GM12878 (cell line): Measurements from ENCODE around the gene S100A6. TPM values are rescaled to one million over a fixed set of nuclear protein-coding genes. Genes with fewer than 3 reads are reported as not detected.

ENCODE experiments used
- ATAC-seq: fragments of 200-7000 bp; cut with Tn5 transposase; 3 replicates; pipeline ENCODE4 v1.9.1; 2020; ENCODE audit warnings: mild to moderate bottlenecking, moderate library complexity
- BruUV-seq: library from RNA; stranded (reverse); fragments of 400-500 nt; replicated peaks from 2 replicates; lab custom pipeline; 2021; lab: Mats Ljungman, UMichigan
- CTCF ChIA-PET: fragments of 300-600 bp; sonication (Branson Sonifier 250); formaldehyde crosslinking; extraction: SDS; loops from one replicate; lab custom pipeline; 2021; ENCODE audit warnings: inconsistent platforms; lab: Yijun Ruan, JAX
- POLR2A ChIA-PET: fragments of 350-600 bp; formaldehyde crosslinking; extraction: SDS; loops from one replicate; lab custom pipeline; 2021; ENCODE audit warnings: inconsistent platforms; lab: Charles Lee
- RAD21 ChIA-PET: fragments of 300-600 bp; sonication (Branson Sonifier 250); formaldehyde crosslinking; loops from one replicate; lab custom pipeline; 2023; ENCODE audit warnings: antibody characterized with exemption; ENCODE audit not compliant: unreplicated experiment; lab: Charles Lee
- SMC1A ChIA-PET: fragments of 300-600 bp; sonication (Branson Sonifier 250); formaldehyde crosslinking; loops from one replicate; lab custom pipeline; 2023; ENCODE audit not compliant: unreplicated experiment, uncharacterized antibody; lab: Charles Lee
- DNase-seq: peaks from one replicate; pipeline ENCODE4 v3.0.0-alpha.2; 2011; ENCODE audit warnings: low read depth, low spot score
- FAIRE-seq: peaks from 3 replicates; lab custom pipeline; 2011; peaks lifted over from hg19 to GRCh38; lab: Jason Lieb, UNC
- H2AFZ ChIP-seq: 2 replicates; pipeline ENCODE4 v1.6.0; 2011; ENCODE audit warnings: low read depth, low read length, control low read depth; ENCODE audit not compliant: control insufficient read depth
- H3K27ac ChIP-seq: 2 replicates; pipeline ENCODE4 v1.5.1; 2011; ENCODE audit warnings: control low read depth; ENCODE audit not compliant: control insufficient read depth, insufficient read depth
- H3K27me3 ChIP-seq, 2 experiments: replicated peaks in 1 of 2; 2 replicates each; pipeline versions ENCODE4 v1.6.0 to v1.6.1; 2011; ENCODE audit warnings: low read length in 1 of 2; ENCODE audit not compliant: control insufficient read depth in 2 of 2, insufficient read depth in 2 of 2
- H3K36me3 ChIP-seq, 2 experiments: 2 replicates each; pipeline ENCODE4 v1.5.1; 2011; ENCODE audit warnings: low read length in 1 of 2; ENCODE audit not compliant: control insufficient read depth in 2 of 2, insufficient read depth in 2 of 2
- H3K4me1 ChIP-seq: 2 replicates; pipeline ENCODE4 v1.6.1; 2011; ENCODE audit warnings: mild to moderate bottlenecking, low read length, moderate library complexity, mixed read lengths; ENCODE audit not compliant: control insufficient read depth, insufficient read depth
- H3K4me2 ChIP-seq: 2 replicates; pipeline ENCODE4 v1.6.0; 2011; ENCODE audit warnings: control low read depth; ENCODE audit not compliant: control insufficient read depth, insufficient read depth
- H3K4me3 ChIP-seq: fragments of 200-600 bp; sonication (generic); 2 replicates; pipeline ENCODE4 v1.5.1; 2016
- H3K79me2 ChIP-seq: 2 replicates; pipeline ENCODE4 v1.6.0; 2011; ENCODE audit warnings: low read length; ENCODE audit not compliant: control insufficient read depth, insufficient read depth
- H3K9ac ChIP-seq: 2 replicates; pipeline ENCODE4 v1.8.0; 2011; ENCODE audit warnings: low read length, control low read depth, mixed read lengths; ENCODE audit not compliant: control insufficient read depth, insufficient read depth
- H3K9me3 ChIP-seq: replicated peaks from 3 replicates; pipeline ENCODE4 v1.5.1; 2011; ENCODE audit warnings: mild to moderate bottlenecking, low read length; ENCODE audit not compliant: control insufficient read depth, insufficient read depth
- H4K20me1 ChIP-seq: 2 replicates; pipeline ENCODE4 v1.6.0; 2011; ENCODE audit not compliant: control insufficient read depth, insufficient read depth
- ATF3 ChIP-seq: IDR thresholded peaks from 2 replicates; pipeline ENCODE4 v1.6.1; 2011; ENCODE audit warnings: low read depth, mild to moderate bottlenecking, low read length, moderate library complexity, borderline replicate concordance; ENCODE audit errors: extremely low read depth
- FOXM1 ChIP-seq: IDR thresholded peaks from 2 replicates; pipeline ENCODE4 v1.6.1; 2012; ENCODE audit warnings: low read depth, mild to moderate bottlenecking, inconsistent platforms, low read length, moderate library complexity
- RAD51 ChIP-seq: fragments of 450-650 bp; IDR thresholded peaks from 2 replicates; pipeline ENCODE4 v1.6.1; 2016; ENCODE audit warnings: moderate library complexity, mild to moderate bottlenecking, inconsistent platforms
- WGBS: methylation state at CpG from one replicate; pipeline ENCODE4 v1.1.6; 2016; ENCODE audit warnings: low lambda C conversion rate; ENCODE audit not compliant: insufficient replicate concordance, insufficient coverage; ENCODE audit errors: missing lambda C conversion rate; 5-methylcytosine and 5-hydroxymethylcytosine counted together
- in situ Hi-C: fragments of 300-500 bp; cut with MboI; formaldehyde crosslinking; loops from 9 replicates; pipeline ENCODE4 v1.14.3; 2018; ENCODE audit warnings: mixed read lengths
- intact Hi-C: fragments of 100-400 bp; cut with micrococcal nuclease; formaldehyde crosslinking; loops from one replicate; pipeline ENCODE4 v1.14.2; 2022; ENCODE audit not compliant: unreplicated experiment
- polyA plus RNA-seq, 11 experiments: library from polyadenylated mRNA; depleted of rRNA in 4 of 11; unstranded in 6 of 11; stranded (reverse) in 5 of 11; fragments of >200 nt; fragmentation: Nextera tagmentation in 4 of 11; fragmentation: Illumina TruSeq in 1 of 11; extraction: Ambion mirVana in 4 of 11; extraction: Trizol in 1 of 11; gene quantifications; 1 replicate in 1 of 11; 2 replicates in 10 of 11; pipeline versions ENCODE4 v1.2.1 to v1.2.3, GENCODE V29; 2011 to 2016; ENCODE audit warnings: inconsistent platforms in 2 of 11, missing spikeins in 2 of 11, low read depth in 1 of 11
- total RNA-seq, 4 experiments: library from RNA; depleted of rRNA in 3 of 4; stranded (reverse); fragments of >200 nt in 3 of 4; fragmentation: Illumina TruSeq in 1 of 4; extraction: Trizol in 1 of 4; gene quantifications; 2 replicates each; pipeline versions ENCODE4 v1.2.1 to v1.2.3, GENCODE V29; 2013 to 2021
- TF ChIP-seq, protein P1 (sequence below): fragments of 450-650 bp; IDR thresholded peaks from 2 replicates; pipeline ENCODE4 v1.6.1; 2018; ENCODE audit warnings: mild to moderate bottlenecking, low read depth, moderate library complexity; ENCODE audit not compliant: partially characterized antibody

S100A6 gene
- total and polyA plus RNA-seq, 10 of the 15 experiments (the other 5 are each of a cell fraction or from before 2014, with no cell fraction given) = 7.2 to 121 (median 45.7) TPM

DNA sequence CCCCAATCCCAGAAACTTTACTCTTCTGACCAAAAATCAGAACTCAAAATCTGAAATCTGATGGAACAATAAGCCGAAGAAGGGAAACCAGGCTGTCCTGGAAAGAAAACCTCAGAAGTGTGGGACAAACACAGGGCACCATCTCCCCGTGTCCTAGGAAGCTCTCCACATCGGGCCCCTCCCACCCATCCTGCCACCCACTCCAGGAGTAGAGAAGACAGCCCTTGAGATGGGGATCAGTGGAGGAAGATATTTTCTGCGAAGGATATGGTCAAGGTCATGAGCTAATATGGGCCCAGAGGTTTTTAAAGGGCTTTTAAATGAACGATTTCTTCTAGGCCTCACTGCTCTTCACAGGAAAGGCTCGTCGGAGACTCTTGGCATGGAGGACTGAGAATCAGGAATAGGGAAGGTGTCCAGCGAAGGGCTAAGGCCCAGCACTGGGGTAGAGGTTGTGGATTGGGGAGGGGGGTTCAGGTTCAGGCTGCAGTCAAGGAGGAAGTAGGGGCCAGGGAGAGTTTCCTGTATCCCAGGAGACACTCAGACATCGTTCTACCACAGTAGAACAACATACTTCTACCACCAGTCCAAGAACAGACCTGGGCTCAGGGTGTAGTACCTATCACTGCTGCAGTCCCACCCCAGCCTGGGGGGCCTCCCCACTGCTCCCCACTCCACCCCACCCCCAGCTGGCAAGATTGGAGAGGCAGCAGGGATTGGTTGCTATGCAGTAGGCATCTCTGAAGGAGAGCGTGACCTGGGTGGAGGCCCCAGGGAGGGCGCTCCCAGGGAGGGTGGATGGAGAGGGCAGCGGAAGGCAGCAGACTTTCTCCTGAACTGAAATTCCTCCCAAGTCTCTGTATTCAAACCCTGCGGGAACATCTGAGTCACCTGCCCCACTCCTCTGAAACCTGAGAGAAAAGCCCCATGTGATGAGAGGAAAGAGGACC, 6.1 kb upstream of the S100A6 start:
- Histone ChIP-seq H3K4me2 (no peak overlapping the region), H3K79me2 (no peaks in the 10 kb centered on the region), H3K9me3 (no peaks in the 10 kb centered on the region), H2AFZ (no peak overlapping the region), H3K27me3 (no peaks in the 10 kb centered on the region), H3K27ac (no peak overlapping the region), H3K36me3 (no peaks in the 10 kb centered on the region), H3K9ac (no peak overlapping the region), H3K4me3 (no peak overlapping the region), H4K20me1 (no peaks in the 10 kb centered on the region), H3K4me1 (peaks cover 25% of the 10 kb centered on the region)
- ChIA-PET POLR2A (no interaction called here), CTCF (interaction anchor here (0.9 to 4.3 kb wide), 5 partner anchors 8 to 86 kb away, joined by 3 to 46 read pairs (median 3); partner anchors contain the start of genes S100A13 and S100A6), RAD21 (interaction anchor here (1.4 kb wide), 1 partner anchor 24 kb away, joined by 5 read pairs; no protein-coding TSS in a partner anchor), SMC1A (interaction anchor here (0.8 to 2.3 kb wide), 2 partner anchors 10 to 24 kb away, joined by 3 to 8 read pairs; no protein-coding TSS in a partner anchor)
- TF ChIP-seq ATF3 (no peak), FOXM1 (no peak), RAD51 (no peak)
- TF ChIP-seq, protein P1, sequence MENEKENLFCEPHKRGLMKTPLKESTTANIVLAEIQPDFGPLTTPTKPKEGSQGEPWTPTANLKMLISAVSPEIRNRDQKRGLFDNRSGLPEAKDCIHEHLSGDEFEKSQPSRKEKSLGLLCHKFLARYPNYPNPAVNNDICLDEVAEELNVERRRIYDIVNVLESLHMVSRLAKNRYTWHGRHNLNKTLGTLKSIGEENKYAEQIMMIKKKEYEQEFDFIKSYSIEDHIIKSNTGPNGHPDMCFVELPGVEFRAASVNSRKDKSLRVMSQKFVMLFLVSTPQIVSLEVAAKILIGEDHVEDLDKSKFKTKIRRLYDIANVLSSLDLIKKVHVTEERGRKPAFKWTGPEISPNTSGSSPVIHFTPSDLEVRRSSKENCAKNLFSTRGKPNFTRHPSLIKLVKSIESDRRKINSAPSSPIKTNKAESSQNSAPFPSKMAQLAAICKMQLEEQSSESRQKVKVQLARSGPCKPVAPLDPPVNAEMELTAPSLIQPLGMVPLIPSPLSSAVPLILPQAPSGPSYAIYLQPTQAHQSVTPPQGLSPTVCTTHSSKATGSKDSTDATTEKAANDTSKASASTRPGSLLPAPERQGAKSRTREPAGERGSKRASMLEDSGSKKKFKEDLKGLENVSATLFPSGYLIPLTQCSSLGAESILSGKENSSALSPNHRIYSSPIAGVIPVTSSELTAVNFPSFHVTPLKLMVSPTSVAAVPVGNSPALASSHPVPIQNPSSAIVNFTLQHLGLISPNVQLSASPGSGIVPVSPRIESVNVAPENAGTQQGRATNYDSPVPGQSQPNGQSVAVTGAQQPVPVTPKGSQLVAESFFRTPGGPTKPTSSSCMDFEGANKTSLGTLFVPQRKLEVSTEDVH = no peak
- WGBS = 68% methylated on average over 13 of the region's 13 CpGs
- ATAC-seq (no peak), FAIRE-seq (no peak), DNase-seq (no peak)
- intact Hi-C loops (no loop called here), in situ Hi-C loops (no loop called here)
- BruUV-seq = no TSS peak
